Measurements from ENCODE around the gene CCDC57.
A peak's percentile ranks its signal among the peaks of the same experiment; 100 is the strongest.
"Not testable (repeated sequence)": the region's sequence is repeated elsewhere in the genome, so short reads cannot be mapped to it uniquely, and the experiment has no call there.

CCDC57 gene

DNA sequence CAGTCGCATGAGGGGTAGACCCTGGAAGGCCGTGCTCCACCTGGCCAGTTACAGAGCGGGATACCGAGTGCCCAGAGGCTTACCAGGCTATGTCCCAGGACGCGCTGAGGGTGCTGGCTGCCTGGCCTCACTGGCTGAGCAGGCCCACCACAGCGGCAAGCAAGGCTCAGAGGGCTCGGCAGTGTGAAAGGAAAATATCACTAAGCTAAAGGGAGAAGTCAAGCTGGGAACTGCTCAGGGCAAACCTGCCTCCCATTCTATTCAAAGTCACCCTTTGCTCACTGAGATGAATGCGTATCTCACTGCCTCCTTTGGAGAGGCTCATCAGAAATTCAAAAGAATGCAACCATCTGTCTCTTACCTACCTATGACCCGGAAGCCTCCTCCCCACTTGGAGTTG lies 37.4 kb downstream of the CCDC57 start:
- no peak for DNase-seq

DNA sequence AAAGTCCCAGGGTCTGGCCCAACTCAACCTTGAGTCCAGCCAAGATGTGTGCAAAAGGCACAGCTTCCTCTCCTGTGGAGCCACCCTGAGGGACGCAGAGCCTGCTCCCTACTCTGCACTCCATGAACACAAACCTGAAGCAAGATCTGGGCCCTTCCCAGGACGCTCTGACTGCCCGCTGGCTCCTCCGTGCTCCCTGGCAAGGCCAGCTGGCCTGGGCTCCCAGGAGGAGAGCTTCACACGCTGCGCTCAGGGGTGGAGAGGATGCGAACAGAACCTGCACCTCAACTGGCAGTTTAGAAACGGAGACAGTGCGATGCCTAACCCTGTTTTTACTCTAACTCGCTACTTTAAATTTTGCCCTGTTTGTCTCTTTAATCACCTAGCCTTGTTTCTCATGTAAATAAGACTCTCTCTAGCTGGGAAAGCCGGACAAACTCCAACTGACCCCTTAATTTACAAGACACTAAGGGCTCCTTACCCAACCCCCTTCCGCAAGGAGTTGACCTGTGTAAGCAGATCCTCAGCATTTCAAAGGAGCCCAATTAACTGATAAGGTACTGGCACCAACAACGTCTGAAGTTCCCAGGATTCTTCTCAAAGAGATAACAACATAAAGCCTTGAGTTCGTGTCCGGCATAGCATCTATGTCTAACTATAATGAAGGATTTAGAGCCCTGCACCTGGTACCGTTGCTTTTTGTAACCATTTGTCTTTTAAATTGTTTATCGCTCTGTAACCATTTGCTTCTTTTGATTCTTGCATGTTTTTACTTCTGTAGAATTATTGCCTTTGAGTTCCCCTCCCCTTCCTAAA lies 38.4 kb downstream of the CCDC57 start:
- not testable (repeated sequence) for DNase-seq

DNA sequence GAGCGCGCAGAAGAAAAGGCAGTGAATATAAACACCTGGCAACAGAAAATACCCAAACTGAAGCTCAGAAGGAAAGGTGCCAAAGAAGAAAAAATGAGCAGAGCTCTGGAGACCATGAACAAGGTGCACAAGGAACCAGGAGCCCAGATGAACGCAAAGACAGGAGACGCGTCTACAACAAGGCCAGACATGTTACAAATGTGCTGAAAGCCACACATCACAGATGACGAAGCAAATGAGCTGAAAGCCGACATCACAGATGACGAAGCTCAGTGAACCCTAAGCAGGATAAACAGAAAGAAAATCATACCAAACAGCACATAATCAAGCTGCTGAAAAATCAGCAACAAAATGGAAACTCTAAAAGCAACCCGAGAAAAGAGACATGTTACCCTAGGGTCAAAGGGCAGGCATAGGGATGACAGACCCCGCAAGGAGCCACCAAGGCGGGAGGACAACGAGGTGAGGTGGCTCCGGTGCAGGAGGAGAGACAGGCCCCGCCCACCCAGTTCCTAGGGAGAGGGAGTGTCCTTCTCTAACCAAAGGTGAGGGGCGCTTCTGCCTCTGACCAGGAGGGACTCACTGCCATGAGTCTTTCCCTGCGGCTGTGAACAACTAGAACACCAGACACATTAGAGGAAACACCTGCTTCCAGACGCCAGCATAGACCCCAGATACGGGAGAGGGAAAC lies 39.1 kb downstream of the CCDC57 start:
- DNase-seq: no peak

DNA sequence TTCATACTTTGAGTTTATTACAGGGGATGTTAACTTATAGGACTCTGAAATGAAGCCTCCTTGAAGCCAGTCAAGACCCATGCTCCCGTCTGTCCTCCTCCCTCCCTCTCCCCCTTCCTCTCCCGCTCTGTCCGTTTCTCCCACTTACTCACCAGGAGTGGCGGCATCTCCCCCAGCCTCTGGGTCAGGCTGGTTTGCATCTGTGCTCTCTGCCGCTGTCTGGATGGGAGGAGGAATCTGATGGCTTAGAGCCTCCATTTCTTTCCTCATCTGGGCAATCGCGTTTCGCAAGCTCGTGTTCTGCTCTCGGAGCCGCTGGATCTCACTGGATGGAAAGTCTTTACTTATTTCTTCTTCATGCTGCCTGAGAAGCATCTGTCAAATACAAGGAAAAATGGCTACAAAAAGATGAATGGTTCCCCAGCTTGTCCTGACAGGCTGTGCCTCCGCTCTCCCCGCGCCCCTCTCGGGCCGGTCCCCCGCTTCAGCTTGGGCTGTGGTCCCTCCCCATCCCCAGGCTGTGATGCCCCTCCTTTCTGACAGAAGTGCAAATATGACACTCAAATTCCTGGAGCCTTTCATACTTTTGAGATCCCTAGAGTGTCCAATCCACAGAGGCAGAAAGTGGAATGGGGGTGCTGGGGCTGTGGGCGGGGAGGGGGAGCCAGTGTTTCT lies 40.0 kb downstream of the CCDC57 start:
- DNase-seq: no peak

DNA sequence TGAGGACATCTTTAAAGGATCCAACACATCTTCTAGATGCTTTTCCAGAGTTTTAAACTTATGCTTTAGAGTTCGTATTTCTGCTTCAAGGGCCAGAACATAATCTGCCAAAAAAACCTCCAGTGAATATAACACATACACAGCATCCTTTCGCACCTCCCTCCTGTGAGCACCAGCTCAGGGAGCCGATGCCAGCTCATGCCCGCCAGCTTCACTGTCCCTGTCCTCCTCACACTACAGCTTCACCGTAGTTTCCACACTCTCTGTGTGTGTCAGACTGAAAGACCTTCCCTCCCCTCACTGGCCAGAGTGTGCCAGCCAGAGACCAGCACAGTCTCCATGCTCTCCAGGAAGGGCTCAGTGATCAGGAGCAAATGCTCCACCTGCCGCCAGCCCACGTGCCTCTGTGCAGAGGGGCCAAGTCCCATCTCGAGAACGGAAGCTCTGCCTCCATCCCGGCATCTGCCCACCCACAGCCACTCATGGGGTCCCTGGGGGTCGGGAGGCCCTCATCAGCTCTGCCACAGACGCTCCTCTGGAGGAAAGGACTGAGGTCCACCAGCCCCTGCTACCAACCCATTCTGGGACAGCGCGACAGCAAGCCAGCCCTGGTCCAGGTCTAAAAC lies 40.8 kb downstream of the CCDC57 start:
- DNase-seq: no peak

DNA sequence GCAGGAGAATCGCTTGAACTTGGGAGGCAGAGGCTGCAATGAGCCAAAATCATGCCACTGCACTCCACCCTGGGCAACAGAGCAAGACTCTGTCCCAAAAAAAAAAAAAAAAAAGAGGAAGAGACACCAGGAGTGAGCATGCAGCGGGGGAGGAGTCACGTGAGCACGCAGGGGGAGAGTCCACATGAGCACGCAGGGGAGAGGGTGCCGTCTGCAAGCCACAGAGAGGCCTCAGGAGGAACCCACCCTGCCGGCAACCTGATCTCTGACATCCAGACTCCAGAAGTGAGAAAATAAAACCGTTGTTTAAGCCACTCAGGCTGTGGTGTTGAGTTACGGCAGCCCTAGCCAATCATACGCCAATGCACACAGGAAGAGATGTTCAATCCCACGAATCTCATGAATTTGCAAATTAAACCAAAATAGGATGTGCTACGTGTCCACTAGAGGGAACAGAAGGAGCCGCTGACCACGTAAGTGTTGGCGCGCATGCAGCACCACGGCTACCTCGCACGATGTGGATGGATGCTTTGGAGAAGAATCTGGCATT lies 42.2 kb downstream of the CCDC57 start:
- DNase-seq: peak; percentile 7 to 21

DNA sequence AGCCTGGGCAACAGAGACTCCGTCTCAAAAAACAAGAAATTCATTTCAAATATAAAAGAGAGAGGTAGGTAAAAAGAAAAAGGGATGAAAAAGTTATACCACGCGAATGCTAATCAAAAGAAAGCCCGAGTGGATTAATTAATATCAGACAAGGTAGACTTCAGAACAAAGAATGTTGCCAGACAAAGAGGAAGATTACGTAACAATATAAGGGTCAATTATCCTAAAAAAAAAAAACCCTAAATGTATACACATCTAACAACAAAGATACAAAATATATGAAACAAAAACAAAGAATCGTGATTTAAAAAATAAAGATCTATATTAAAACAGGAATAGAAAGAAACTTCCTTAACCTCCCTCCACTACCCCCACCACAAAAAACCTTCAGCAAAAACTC lies 44.1 kb downstream of the CCDC57 start:
- no peak for DNase-seq

DNA sequence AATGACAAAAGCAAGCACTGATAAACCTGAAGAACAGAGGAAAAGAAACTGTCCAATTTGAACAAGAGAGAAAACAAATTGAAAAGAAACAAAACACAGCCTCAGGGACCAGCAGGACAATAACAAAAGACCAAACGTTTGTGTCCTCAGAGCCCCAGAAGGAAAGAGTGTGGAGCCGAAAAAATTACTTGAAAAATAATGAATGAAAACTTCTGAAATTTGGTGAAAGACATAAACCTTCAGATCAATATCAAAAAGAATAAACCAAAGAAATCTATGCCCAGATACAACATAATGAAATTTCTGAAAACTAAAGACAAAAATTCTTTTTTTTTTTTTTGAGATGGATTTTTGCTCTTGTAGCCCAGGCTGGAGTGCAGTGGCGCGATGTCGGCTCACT lies 45.6 kb downstream of the CCDC57 start:
- DNase-seq: no peak

DNA sequence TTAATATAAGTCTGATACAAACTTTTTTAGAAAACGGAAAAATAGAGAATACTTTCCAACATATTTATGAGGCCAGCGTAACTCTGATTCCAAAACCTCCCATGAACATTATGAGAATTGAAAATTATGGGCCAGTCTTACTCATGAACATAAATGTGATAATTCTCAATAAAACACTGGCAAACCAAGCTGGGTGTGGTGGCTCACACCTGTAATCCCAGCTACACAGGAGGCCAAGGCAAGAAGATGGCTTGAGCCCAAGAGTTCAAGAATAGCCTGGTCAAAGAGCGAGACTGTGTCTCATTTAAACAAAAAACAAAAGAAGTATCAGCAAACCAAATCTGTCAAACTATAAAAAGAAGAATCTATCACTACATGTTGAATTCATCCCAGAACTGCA lies 47.8 kb downstream of the CCDC57 start:
- DNase-seq: no peak

DNA sequence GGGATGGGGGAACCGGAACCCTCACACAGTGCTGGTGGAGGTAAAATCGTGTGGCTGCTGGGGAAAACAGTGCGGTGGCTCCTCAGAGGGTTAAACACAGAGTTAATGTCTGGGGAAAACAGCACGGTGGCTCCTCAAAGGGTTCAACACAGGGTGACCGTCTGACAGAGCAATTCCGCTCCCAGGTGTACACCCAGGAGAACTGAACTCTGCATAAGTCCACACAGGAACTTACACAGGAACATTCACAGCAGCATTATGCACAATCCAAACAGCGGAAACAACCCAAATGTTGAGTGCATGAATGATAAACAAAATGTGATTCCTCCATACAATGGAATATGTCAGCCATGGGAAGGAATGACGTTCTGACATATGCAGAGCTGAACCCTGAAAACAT lies 51.4 kb downstream of the CCDC57 start:
- no peak for DNase-seq

DNA sequence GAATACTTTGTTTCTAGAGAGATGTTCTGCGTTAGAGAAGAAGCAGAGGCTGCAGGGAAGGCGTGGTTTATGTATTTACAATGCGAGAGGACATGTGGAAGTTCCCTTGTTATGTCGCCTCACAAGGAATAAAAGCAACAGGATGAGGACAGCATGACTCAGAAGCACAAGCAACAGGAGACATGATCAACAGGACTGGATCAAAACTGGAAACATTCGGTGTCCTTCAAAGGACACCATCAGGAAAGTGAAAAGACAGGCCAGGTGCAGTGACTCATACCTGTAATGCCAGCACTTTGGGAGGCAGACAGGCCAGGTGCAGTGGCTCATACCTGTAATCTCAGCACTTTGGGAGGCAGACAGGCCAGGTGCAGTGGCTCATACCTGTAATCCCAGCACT lies 52.6 kb downstream of the CCDC57 start:
- DNase-seq: no peak

DNA sequence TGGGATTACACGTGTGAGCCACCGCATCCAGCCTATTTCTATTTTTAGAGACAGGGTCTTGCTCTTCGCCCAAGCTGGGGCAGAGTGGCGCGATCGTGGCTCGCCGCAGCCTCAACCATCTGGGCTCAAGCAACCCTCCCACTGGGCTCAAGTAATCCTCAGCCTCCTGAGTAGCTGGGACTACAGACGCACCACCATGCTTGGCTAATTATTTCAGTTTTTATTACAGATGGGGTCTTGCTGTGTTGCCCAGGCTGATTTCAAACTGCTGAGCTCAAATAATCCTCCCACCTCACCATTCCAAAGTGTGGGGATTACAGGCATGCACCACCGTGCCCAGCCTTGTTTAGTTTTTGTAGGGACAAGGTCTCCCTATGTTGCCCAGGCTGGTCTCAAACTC lies 53.8 kb downstream of the CCDC57 start:
- no peak for DNase-seq

DNA sequence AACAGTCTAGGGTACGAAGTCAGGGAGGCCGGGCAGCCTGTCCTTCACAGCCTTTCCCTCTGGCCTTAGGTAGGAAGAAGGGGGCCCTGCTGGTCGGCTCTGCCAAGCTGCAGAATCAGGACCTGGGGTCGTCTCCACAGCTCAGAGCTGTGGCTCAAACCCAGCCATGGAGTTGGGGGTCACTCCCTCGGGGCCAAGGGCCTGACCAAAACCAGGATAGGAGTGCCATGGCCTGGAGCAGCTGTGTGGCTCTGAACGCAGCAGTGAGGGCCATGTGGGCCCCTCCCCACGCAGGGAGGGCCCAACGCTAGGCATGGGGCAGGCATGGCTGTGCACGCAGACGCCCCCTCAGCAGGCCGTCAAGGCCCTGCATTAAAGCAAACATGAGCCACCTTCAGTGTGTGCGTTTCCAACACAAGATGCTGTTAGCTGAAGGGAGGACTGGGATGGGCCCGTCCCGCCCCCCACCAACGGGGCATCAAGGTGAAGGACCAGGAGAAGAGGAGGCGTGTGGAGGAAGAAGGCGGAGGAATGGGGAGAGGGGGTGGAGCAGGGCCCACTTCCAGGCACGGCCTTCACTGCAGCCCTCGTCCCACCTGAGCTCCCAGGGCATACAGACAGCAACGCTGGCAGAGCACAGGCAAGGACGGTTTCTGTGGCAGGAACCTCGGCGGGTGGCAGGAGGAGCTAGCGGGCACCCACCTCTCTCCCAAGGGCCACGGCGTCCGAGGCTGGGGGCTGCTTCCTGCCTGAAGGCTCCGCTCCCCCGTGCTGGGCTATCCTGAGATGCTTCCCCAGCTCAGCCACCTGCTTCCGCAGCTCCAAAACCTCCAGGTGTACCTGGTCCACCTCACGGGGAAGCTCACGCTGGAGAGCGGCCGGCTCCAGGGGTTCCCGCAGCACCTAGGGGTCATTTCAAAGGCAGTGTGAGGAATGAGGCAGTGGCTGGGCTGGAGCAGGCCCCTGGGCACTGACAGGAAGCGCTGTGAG lies 55.3 kb downstream of the CCDC57 start:
- no peak for DNase-seq

DNA sequence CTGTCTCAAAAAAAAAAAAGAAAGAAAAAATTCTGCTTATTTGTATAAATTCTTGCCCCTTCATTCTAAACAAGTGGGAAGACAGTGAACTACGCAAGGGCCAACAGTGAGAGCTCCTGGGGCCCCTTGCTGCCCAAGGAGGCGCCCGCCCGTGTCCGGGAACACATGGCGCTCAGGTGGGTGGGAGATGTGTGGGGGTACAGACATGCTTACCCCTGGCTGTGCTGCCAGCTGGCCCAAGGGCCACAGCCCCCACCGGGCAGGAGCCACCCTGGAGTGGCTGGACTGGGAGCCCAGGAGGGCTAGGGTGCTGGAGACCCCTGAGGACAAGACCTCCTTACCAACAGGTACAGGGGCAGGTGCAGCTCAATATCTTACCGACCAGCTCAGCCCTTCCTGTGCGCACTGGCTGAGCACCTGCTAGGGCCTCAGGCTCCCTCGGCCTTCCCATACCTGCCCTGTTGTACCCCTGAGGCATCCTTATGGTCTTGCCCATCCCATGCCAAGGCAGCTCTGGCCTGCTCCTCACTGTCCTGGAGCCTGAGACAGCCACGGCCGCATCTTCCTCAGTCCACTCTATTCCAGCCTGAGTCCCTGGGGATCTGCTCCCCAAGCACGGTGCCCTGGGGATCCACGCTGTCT lies 56.2 kb downstream of the CCDC57 start:
- no peak for DNase-seq

DNA sequence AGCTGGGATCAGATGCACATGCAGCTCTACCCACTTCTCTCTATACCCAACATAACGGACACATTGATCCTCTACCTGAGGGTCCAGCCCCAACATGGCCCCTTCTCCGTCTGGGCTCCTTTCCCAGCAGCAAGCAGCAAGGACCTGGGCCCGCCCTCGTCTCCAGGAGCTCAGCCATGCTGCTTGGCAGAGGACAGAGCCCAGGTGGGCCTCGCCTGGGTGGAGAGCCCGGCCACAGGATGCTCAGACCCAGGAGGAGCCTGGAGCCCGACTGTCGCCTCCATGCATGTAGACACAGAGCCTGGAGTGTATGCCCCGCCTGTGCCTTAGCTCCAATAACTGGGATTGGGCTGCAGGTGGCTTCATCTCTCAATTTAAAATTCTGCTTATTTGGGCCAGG lies 57.0 kb downstream of the CCDC57 start:
- no peak for DNase-seq

DNA sequence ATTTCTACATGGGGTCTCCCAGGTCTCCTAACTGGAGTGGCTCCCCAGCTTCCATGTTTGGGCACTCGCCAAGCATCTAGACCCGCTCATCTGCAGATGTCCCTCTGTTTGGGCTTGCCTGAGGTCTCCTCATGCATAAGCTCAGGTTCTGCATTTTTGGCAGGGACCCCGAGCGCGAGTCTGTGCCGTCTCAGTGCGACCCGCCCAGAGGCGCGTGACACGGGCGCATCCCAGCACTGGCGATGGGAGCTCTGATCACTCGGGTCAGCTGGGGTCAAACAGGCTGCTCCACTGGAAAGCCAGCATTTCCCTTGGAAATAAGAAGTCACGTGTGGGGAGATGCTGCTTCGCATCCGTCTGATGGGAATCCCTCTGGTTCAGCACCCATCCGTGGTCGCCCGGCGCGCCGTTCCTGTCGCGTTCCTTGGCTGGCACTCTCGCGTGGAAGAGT lies 57.7 kb downstream of the CCDC57 start:
- DNase-seq: no peak

DNA sequence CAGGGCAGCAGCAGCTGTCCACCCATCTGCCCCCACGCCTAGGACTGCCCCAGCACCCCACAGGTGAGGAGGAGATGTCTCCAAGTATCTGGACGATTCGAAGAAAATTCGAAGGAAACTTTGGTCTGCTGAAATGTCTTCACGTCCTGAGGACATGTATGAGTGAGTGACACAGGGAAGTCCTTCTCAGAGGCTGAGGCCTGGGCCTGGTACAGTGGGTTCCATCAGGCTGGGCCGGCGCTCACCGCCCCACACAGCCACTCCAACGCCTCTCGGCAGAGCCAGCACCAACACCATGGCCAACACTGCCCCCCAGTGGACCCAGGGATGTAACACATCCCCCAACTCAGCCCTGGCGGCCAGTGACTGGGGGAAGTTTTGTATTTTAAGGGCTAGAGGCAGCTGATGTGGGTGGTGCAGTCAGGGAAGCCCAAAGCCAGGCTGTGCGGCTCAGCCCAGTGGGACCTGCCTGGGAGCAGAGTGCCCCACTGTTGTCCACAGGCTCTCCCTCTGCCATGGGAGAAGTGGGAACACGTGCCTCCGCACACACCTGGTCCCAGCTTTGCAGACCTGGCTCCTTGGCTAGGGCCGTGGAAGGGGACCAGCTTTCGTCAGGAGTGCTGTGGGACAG lies 58.8 kb downstream of the CCDC57 start:
- DNase-seq: peak; percentile 47 to 82

DNA sequence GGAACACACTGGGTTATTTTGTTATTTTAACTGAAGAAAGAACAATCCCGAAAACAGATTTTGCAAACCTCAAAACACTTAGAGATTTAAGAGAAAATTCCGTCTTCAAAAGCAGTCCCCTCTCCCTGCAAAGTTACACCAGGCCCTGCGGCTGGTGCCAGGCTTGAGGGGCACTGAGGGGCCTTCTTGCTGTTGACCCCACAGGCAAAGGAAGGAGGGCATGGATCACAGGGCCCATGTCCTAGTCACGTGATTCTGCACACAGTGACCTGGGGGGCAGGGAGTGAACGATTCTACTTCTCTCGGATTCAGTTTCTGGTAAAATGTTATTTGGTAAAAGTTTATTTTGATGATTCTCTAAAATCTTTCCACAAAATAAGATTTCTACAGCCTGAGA lies 59.3 kb downstream of the CCDC57 start:
- DNase-seq: no peak

DNA sequence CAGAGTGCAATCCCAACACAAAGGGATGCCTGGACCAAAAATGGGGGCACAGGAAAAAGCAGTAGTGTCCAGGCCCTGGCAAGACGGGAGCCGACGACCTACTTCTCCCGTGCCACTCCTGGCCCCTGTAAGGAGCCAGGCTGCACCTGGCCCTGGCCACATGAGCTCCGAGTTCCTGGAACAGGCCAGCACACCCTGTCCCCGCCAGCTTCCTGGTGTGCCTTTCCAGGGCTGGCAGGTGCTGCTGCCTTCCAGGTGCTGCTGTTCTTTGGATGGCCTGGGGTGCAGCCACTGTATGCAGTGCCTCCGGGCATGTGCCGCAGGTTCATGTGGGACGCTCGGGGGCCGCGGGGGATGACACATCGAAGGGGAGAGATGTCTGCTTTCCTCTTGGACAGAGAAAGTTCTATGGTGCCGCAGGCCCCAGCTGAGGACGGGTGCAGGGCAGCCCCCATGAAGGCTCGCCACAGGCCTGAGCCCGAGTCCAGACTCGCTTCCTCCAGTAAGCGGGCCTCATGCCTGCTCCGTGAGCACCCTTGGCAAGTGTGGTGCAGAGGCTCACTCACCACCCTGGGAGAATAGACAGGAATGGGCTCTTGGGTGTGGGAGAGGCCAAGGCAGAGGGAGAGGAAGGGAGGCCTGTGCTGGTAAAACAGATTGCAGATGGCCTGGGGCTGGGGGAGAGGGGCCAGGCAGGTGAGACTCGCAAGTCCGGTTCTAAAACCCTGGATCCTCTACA lies 59.9 kb downstream of the CCDC57 start:
- no peak for DNase-seq

DNA sequence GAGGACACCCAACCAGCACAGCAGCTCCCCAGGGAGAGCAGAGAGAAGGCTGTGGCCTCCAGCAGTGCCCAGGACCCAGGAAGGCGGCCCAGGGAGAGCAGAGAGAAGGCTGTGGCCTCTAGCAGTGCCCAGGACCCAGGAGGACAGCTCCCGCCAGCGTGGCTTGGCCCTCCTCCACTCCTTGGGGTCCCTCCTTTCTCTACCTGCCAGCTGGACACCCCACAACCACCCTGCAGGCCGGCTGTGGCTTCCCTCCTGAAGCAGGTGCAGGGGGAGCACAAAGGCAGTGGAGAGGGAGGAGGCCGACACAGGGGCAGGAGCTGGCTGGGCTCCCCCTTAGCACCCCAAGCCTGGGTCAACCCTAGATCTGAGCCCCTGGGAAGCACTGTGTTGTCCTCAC lies 60.5 kb downstream of the CCDC57 start:
- DNase-seq: no peak
